Measurements from ENCODE around the gene CANT1.
"Not testable (repeated sequence)": the region's sequence is repeated elsewhere in the genome, so short reads cannot be mapped to it uniquely, and the experiment has no call there.

- TF ChIP-seq POLR2A, CTCF, EP300 (IDR thresholded peaks at IDR 0.05): not testable (repeated sequence)
These were observed 21.1 kb upstream of the CANT1 start for GRCh38 chr17:79030636-79031035.

Measured in ovary (tissue), 3 donors.